Ishikawa (cell line): ENCODE data around the gene SUPT6H.

Experiments
- CEBPB ChIP-seq: IDR thresholded peaks from 2 replicates; pipeline ENCODE4 v1.6.1; 2012
- CREB1 ChIP-seq: IDR thresholded peaks from 2 replicates; pipeline ENCODE4 v1.6.1; 2012; ENCODE audit warnings: low read depth
- EGR1 ChIP-seq: IDR thresholded peaks from 2 replicates; pipeline ENCODE4 v1.6.1; 2012
- EP300 ChIP-seq: IDR thresholded peaks from 2 replicates; pipeline ENCODE4 v1.6.1; 2012; ENCODE audit warnings: borderline replicate concordance
- FOXM1 ChIP-seq: IDR thresholded peaks from 2 replicates; pipeline ENCODE4 v1.6.1; 2012; ENCODE audit warnings: low read depth, borderline replicate concordance
- NFIC ChIP-seq: IDR thresholded peaks from 2 replicates; pipeline ENCODE4 v1.6.1; 2012
- RAD21 ChIP-seq: IDR thresholded peaks from 2 replicates; pipeline ENCODE4 v1.6.1; 2012; ENCODE audit warnings: low read depth
- REST ChIP-seq: IDR thresholded peaks from 2 replicates; pipeline ENCODE4 v1.6.1; 2012; ENCODE audit warnings: low read depth, mild to moderate bottlenecking
- TAF1 ChIP-seq: IDR thresholded peaks from 2 replicates; pipeline ENCODE4 v1.6.1; 2012; ENCODE audit warnings: low read depth, mild to moderate bottlenecking
- TCF12 ChIP-seq: IDR thresholded peaks from 2 replicates; pipeline ENCODE4 v1.6.1; 2012; ENCODE audit warnings: low read depth
- TEAD4 ChIP-seq: IDR thresholded peaks from 2 replicates; pipeline ENCODE4 v1.6.1; 2012
- YY1 ChIP-seq: IDR thresholded peaks from 2 replicates; pipeline ENCODE4 v1.6.1; 2012; ENCODE audit warnings: low read depth
- ZBTB7A ChIP-seq: IDR thresholded peaks from 2 replicates; pipeline ENCODE4 v1.6.1; 2012; ENCODE audit warnings: low read depth
- TF ChIP-seq, protein P1 (sequence below): IDR thresholded peaks from 2 replicates; pipeline ENCODE4 v1.6.1; 2012
- TF ChIP-seq, protein P2 (sequence below): IDR thresholded peaks from 2 replicates; pipeline ENCODE4 v1.6.1; 2012

The SUPT6H gene

GRCh38 chr17:28745786-28746411 is 83.9 kb downstream of the SUPT6H start:
- TF ChIP-seq YY1 = no peak
- TF ChIP-seq, protein P1, sequence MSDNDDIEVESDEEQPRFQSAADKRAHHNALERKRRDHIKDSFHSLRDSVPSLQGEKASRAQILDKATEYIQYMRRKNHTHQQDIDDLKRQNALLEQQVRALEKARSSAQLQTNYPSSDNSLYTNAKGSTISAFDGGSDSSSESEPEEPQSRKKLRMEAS = no peak
- no peak for TF ChIP-seq RAD21
- TF ChIP-seq EGR1 = no peak
- TF ChIP-seq TCF12 = 0 out of 2 replicates have a peak, but pooled peaks have one; percentile 2
- no peak for TF ChIP-seq TAF1
- no peak for TF ChIP-seq CEBPB
- TF ChIP-seq EP300 = no peak
- TF ChIP-seq ZBTB7A = no peak
- TF ChIP-seq NFIC = no peak; the same call in 1 of the 2 replicates
- peak; percentile 11; the same call in 1 of the 2 replicates for TF ChIP-seq TEAD4

DNA sequence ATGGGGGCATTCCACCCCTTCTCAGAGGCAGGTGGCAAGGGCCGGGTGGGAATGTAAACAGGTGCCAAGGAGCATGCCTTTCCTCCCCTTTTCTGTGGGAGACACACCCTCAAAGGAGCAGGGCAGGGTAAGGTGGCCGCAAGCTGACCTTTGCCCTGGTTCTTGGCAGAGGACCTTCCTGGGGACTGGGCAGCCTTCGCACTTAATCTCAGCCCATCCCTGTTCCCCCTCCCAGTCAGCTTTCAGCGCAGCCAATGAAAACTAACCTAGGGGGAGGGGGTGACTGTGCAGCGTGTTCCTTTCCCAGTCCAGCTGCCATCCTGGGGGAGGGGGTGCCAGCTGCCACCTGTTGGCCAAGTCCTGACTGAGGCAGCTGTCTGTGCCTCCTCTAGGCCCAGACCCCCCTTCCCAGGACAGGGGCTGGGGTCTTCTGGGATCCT is 84.6 kb downstream of the SUPT6H start:
- TF ChIP-seq NFIC (0 out of 2 replicates have a peak, but pooled peaks have one; percentile 6), EGR1 (no peak), TAF1 (no peak), TCF12 (no peak; the same call in 1 of the 2 replicates), RAD21 (no peak), ZBTB7A (peak; percentile 65; the same call in 1 of the 2 replicates), EP300 (no peak), CEBPB (no peak)
- TF ChIP-seq, protein P1 = 0 out of 2 replicates have a peak, but pooled peaks have one; percentile 38

DNA sequence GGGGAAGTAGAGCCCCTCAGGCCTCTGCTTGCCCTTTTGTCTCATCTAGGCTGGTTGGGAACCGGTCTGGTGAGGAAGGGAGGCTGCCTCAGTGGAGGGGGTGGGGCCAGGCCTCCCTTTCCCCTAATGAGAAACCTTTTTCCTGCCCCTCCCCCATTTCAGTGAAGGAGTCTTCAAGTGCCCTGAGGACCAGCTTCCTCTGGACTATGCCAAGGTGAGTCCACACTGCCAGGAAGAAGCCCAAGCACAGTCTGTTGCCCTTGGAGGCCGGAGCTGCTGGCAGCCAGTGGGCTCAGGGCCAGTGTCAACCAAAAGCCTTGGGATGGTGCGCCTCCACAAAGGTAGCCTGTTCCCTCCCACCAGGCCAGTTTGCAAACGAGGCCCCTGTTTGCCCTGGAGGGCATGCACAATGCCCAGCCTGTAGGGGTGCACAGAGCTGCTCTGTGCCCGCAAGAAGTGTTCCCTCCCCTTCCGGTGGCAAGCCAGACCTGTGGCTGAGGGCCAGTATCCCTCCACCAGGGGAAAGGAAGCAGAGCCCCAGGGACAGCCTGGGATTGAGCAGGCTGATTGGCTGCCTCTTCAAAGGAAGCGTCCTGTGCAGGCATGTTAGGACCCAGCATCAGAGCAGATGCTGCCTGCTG is 85.2 kb downstream of the SUPT6H start:
- TF ChIP-seq TAF1 (no peak), YY1 (no peak), FOXM1 (no peak), REST (no peak), CEBPB (no peak), ZBTB7A (no peak), EGR1 (no peak), NFIC (no peak), TEAD4 (no peak), RAD21 (no peak), EP300 (no peak), TCF12 (no peak), CREB1 (no peak)
- TF ChIP-seq, protein P1 = no peak
- TF ChIP-seq, protein P2, sequence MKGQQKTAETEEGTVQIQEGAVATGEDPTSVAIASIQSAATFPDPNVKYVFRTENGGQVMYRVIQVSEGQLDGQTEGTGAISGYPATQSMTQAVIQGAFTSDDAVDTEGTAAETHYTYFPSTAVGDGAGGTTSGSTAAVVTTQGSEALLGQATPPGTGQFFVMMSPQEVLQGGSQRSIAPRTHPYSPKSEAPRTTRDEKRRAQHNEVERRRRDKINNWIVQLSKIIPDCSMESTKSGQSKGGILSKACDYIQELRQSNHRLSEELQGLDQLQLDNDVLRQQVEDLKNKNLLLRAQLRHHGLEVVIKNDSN = no peak

DNA sequence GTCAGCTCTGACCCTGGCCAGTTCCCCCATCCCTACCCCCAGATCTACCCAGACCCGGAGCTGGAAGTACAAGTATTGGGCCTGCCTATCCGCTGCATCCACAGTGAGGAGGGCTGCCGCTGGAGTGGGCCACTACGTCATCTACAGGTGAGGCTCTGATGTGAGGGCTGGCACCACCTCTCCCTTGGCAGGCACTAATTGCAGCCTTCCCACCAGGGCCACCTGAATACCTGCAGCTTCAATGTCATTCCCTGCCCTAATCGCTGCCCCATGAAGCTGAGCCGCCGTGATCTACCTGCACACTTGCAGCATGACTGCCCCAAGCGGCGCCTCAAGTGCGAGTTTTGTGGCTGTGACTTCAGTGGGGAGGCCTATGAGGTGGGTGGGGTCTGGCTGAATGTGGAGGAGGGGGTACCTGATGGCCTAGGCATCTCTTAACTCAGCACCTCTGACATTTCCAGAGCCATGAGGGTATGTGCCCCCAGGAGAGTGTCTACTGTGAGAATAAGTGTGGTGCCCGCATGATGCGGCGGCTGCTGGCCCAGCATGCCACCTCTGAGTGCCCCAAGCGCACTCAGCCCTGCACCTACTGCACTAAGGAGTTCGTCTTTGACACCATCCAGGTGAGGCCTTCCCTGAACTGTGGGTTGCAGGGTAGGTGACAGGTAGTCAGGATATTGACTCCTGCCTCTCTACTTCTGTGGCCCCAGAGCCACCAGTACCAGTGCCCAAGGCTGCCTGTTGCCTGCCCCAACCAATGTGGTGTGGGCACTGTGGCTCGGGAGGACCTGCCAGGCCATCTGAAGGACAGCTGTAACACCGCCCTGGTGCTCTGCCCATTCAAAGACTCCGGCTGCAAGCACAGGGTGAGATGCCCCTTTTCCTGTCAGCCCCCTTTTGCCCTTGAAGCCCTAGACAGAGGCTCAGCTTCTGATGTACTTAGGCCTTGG is 86.1 kb downstream of the SUPT6H start:
- TF ChIP-seq CEBPB (no peak), TCF12 (no peak)
- TF ChIP-seq, protein P2 = no peak

DNA sequence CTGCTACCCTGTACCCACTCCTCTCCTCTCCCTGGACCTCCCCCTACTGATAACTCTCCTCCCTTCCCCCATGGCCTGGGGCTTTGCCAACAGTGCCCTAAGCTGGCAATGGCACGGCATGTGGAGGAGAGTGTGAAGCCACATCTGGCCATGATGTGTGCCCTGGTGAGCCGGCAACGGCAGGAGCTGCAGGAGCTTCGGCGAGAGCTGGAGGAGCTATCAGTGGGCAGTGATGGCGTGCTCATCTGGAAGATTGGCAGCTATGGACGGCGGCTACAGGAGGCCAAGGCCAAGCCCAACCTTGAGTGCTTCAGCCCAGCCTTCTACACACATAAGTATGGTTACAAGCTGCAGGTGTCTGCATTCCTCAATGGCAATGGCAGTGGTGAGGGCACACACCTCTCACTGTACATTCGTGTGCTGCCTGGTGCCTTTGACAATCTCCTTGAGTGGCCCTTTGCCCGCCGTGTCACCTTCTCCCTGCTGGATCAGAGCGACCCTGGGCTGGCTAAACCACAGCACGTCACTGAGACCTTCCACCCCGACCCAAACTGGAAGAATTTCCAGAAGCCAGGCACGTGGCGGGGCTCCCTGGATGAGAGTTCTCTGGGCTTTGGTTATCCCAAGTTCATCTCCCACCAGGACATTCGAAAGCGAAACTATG is 87.0 kb downstream of the SUPT6H start:
- TF ChIP-seq, protein P1 = no peak
- TF ChIP-seq EGR1 (no peak), NFIC (no peak)

GRCh38 chr17:28749516-28750177 is 87.6 kb downstream of the SUPT6H start:
- TF ChIP-seq CREB1 (no peak), FOXM1 (no peak), REST (no peak), YY1 (no peak), EP300 (no peak), ZBTB7A (no peak), TEAD4 (no peak), TAF1 (no peak), NFIC (no peak), RAD21 (no peak), CEBPB (no peak), TCF12 (no peak), EGR1 (no peak)
- TF ChIP-seq, protein P2 = no peak
- TF ChIP-seq, protein P1 = no peak
